Thoracic aorta (tissue), 2 donors: ENCODE data around the gene TMTC2. TPM values are rescaled to one million over a fixed set of nuclear protein-coding genes. Genes with fewer than 3 reads are reported as not detected.

Experiments
- ATAC-seq: fragments of 150-250 bp; one replicate; pipeline ENCODE4 v1.8.0; 2017; ENCODE audit warnings: low read depth; ENCODE audit not compliant: insufficient number of reproducible peaks, low FRiP score
- DNase-seq: peaks from one replicate; pipeline ENCODE4 v3.0.0-alpha.2; 2020; ENCODE audit warnings: low spot score
- H3K27ac ChIP-seq, 2 donors: fragments of 200-600 bp; sonication (generic); 1 replicate in 1 of 2; 2 replicates in 1 of 2; pipeline ENCODE4 v1.5.1; 2016; ENCODE audit warnings: mild to moderate bottlenecking in 2 of 2, moderate library complexity in 2 of 2
- H3K27me3 ChIP-seq: fragments of 200-600 bp; sonication (generic); replicated peaks from 2 replicates; pipeline ENCODE4 v1.6.0; 2016; ENCODE audit warnings: mild to moderate bottlenecking; ENCODE audit not compliant: insufficient read depth
- H3K36me3 ChIP-seq: fragments of 200-600 bp; sonication (generic); one replicate; pipeline ENCODE4 v1.5.1; 2016
- H3K4me1 ChIP-seq, 2 donors: fragments of 200-600 bp; sonication (generic); 1 replicate in 1 of 2; 2 replicates in 1 of 2; pipeline versions ENCODE4 v1.5.1 to v1.6.0; 2016; ENCODE audit warnings: low read depth in 2 of 2, mild to moderate bottlenecking in 1 of 2; ENCODE audit not compliant: control insufficient read depth in 1 of 2
- H3K4me3 ChIP-seq: fragments of 200-600 bp; sonication (generic); 2 replicates; pipeline ENCODE4 v1.5.1; 2016; ENCODE audit warnings: mild to moderate bottlenecking
- H3K9me3 ChIP-seq: fragments of 200-600 bp; sonication (generic); 2 replicates; pipeline ENCODE4 v1.5.1; 2016
- CTCF ChIP-seq: fragments of 200-600 bp; sonication (generic); IDR thresholded peaks from one replicate; pipeline ENCODE4 v1.5.1; 2019; ENCODE audit warnings: antibody characterized with exemption
- total RNA-seq, 2 donors: library from RNA; depleted of rRNA; stranded (reverse); fragments of >200 nt; gene quantifications; one replicate each; pipeline versions ENCODE4 v1.1.0 to v1.2.3, GENCODE V29; 2016

TMTC2 gene
- total RNA-seq, 2 donors from 2014 or later = 2.8 to 8.6 TPM

- DNase-seq (no peak), ATAC-seq (no peak)
- Histone ChIP-seq H3K9me3 (no peaks in the 10 kb centered on the region), H3K36me3 (no peaks in the 10 kb centered on the region), H3K4me3 (no peak overlapping the region), H3K27me3 (no peaks in the 10 kb centered on the region), H3K4me1 (no peaks in the 10 kb centered on the region), H3K27ac (no peak overlapping the region)
- no peak for TF ChIP-seq CTCF
Observed at GRCh38 chr12:82866946-82867345, 180.2 kb downstream of the TMTC2 start.

- TF ChIP-seq CTCF = no peak
- H3K4me3 ChIP-seq = no peak overlapping the region
- ATAC-seq (no peak), DNase-seq (no peak)
- H3K4me1 ChIP-seq = no peaks in the 10 kb centered on the region
- no peak overlapping the region for H3K27ac ChIP-seq
- no peaks in the 10 kb centered on the region for H3K36me3 ChIP-seq
- H3K27me3 ChIP-seq = no peaks in the 10 kb centered on the region
- no peaks in the 10 kb centered on the region for H3K9me3 ChIP-seq
Observed at GRCh38 chr12:82867762-82868500, 181.2 kb downstream of the TMTC2 start.

- Histone ChIP-seq H3K36me3 (no peaks in the 10 kb centered on the region), H3K27ac (no peak overlapping the region), H3K9me3 (no peaks in the 10 kb centered on the region), H3K27me3 (no peaks in the 10 kb centered on the region), H3K4me1 (no peaks in the 10 kb centered on the region), H3K4me3 (no peak overlapping the region)
- TF ChIP-seq CTCF = no peak
- DNase-seq (no peak), ATAC-seq (no peak)
Observed at GRCh38 chr12:82870771-82871377, 184.2 kb downstream of the TMTC2 start.

GRCh38 chr12:82872088-82872487 is 185.4 kb downstream of the TMTC2 start:
- Histone ChIP-seq H3K27me3 (no peaks in the 10 kb centered on the region), H3K27ac (no peak overlapping the region), H3K9me3 (no peaks in the 10 kb centered on the region), H3K4me1 (no peaks in the 10 kb centered on the region), H3K4me3 (no peak overlapping the region), H3K36me3 (no peaks in the 10 kb centered on the region)
- TF ChIP-seq CTCF = no peak
- DNase-seq = no peak
- ATAC-seq = no peak

DNA sequence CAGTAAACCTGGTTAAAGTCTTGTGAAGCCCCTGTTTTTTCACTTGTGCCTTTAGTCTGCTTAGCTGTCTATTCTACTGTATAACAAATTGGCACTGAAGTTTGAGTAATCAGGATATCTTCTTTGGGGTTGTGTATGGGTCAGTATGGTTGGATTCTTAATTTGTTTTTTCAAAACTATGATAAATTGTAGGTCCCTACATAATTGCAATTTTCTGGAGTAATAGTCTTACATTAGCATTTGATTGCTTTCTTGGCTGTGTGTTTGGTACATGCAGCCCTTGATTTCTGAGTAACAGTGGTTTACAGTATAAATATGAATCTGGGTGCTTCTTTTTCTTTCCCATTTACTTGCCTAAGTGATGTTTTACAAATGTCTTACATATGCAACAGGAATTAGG is 186.6 kb downstream of the TMTC2 start:
- H3K36me3 ChIP-seq = no peaks in the 10 kb centered on the region
- no peak for TF ChIP-seq CTCF
- DNase-seq (no peak), ATAC-seq (no peak)
- no peaks in the 10 kb centered on the region for H3K9me3 ChIP-seq
- no peak overlapping the region for H3K4me3 ChIP-seq
- no peaks in the 10 kb centered on the region for H3K4me1 ChIP-seq
- H3K27ac ChIP-seq = no peak overlapping the region
- H3K27me3 ChIP-seq = no peaks in the 10 kb centered on the region
